ENCODE data around the gene CDCA5.

The CDCA5 gene

GRCh38 chr11:65067446-65067845, 16.4 kb downstream of the CDCA5 start:
- DNase-seq = no peak

- DNase-seq = no peak
These were observed 17.0 kb downstream of the CDCA5 start for GRCh38 chr11:65066805-65067291.

GRCh38 chr11:65066315-65066714, 17.5 kb downstream of the CDCA5 start:
- no peak for DNase-seq

GRCh38 chr11:65065851-65066250, 18.0 kb downstream of the CDCA5 start:
- DNase-seq = no peak

GRCh38 chr11:65064847-65065240, 19.0 kb downstream of the CDCA5 start:
- no peak for DNase-seq

GRCh38 chr11:65063532-65063931, 20.3 kb downstream of the CDCA5 start:
- DNase-seq = no peak

GRCh38 chr11:65060913-65061408, 22.9 kb downstream of the CDCA5 start:
- DNase-seq = no peak

GRCh38 chr11:65059959-65060824, 23.6 kb downstream of the CDCA5 start:
- no peak for DNase-seq

GRCh38 chr11:65059523-65059922, 24.3 kb downstream of the CDCA5 start:
- no peak for DNase-seq

GRCh38 chr11:65058419-65059054, 25.3 kb downstream of the CDCA5 start, which contains the start of gene NAALADL1:
Gene NAALADL1, minus strand, starts transcription at chr11:65058553. Its CDS starts 32 bp downstream, at chr11:65058521.
- no peak for DNase-seq

GRCh38 chr11:65058012-65058411, 25.8 kb downstream of the CDCA5 start:
- DNase-seq = peak in 1 of 2 experiments; percentile 42

- DNase-seq = no peak
These were observed 26.3 kb downstream of the CDCA5 start for GRCh38 chr11:65057526-65057925.

GRCh38 chr11:65056999-65057398, 26.8 kb downstream of the CDCA5 start:
- no peak for DNase-seq

- DNase-seq = no peak
These were observed 28.3 kb downstream of the CDCA5 start for GRCh38 chr11:65055538-65055937.

GRCh38 chr11:65053827-65054508, 29.9 kb downstream of the CDCA5 start:
- DNase-seq = no peak

- DNase-seq = no peak
These were observed 32.4 kb downstream of the CDCA5 start for GRCh38 chr11:65051398-65051858.

- no peak for DNase-seq
These were observed 36.0 kb downstream of the CDCA5 start for GRCh38 chr11:65047581-65048422.

- no peak for DNase-seq
These were observed 38.1 kb downstream of the CDCA5 start for GRCh38 chr11:65045728-65046127.

- DNase-seq = no peak
These were observed 38.8 kb downstream of the CDCA5 start for GRCh38 chr11:65045061-65045460.

- DNase-seq = no peak
These were observed 39.8 kb downstream of the CDCA5 start for GRCh38 chr11:65043881-65044501.

- DNase-seq = no peak
These were observed 40.9 kb downstream of the CDCA5 start for GRCh38 chr11:65042891-65043290.

Measured in NCI-H524 (cell line).